Activated T-cell treated with anti-CD3 and anti-CD28 coated beads, Interleukin-2, amount 50 U/mL, for 72 hours (primary cell): ENCODE results near the gene SCAANT1. TPM values are rescaled to one million over a fixed set of nuclear protein-coding genes. Genes with fewer than 3 reads are reported as not detected.
A peak's percentile ranks its signal among the peaks of the same experiment; 100 is the strongest.

Experiments
- ATAC-seq, 2 donors: fragments of 150-1000 bp; cut with Tn5 transposase; replicated peaks in 1 of 2; 2 replicates each; pipeline ENCODE4 v1.10.0; 2021; ENCODE audit warnings: moderate library complexity in 2 of 2, mild to moderate bottlenecking in 1 of 2
- DNase-seq, 2 donors: peaks; one replicate each; pipeline ENCODE4 v3.0.0; 2021 to 2022; ENCODE audit warnings: mixed read lengths in 1 of 2
- H3K27ac Mint-ChIP-seq: one replicate; pipeline ENCODE4 v1.8.0; 2022; ENCODE audit warnings: mild to moderate bottlenecking, moderate library complexity, mixed read lengths
- H3K27me3 Mint-ChIP-seq: one replicate; pipeline ENCODE4 v1.8.0; 2022; ENCODE audit warnings: low read depth, mixed read lengths
- H3K36me3 Mint-ChIP-seq, 2 donors: one replicate each; pipeline ENCODE4 v1.8.0; 2022; ENCODE audit warnings: mixed read lengths in 2 of 2, mild to moderate bottlenecking in 1 of 2; ENCODE audit not compliant: insufficient read depth in 2 of 2
- H3K4me1 Mint-ChIP-seq: one replicate; pipeline ENCODE4 v1.8.0; 2022; ENCODE audit warnings: low read depth, mixed read lengths
- H3K4me3 Mint-ChIP-seq, 2 donors: one replicate each; pipeline ENCODE4 v1.8.0; 2022; ENCODE audit warnings: mild to moderate bottlenecking in 2 of 2, mixed read lengths in 2 of 2, moderate library complexity in 2 of 2
- H3K9me3 Mint-ChIP-seq, 2 donors: one replicate each; pipeline ENCODE4 v1.8.0; 2022; ENCODE audit warnings: mixed read lengths in 2 of 2
- total RNA-seq, 2 donors: library from RNA; stranded (reverse); gene quantifications; one replicate each; pipeline ENCODE4 v1.2.3, GENCODE V29; 2022

The SCAANT1 gene
- total RNA-seq, 2 donors from 2014 or later = not detected

- DNase-seq (no peak), ATAC-seq (no peak)
- H3K4me3 Mint-ChIP-seq = no peak overlapping the region
- H3K4me1 Mint-ChIP-seq = peaks cover 46% of the 10 kb centered on the region
- H3K9me3 Mint-ChIP-seq = no peaks in the 10 kb centered on the region
- H3K36me3 Mint-ChIP-seq = peaks cover 3 to 10% of the 10 kb centered on the region in 2 donors
- H3K27ac Mint-ChIP-seq = no peak overlapping the region
- H3K27me3 Mint-ChIP-seq = no peaks in the 10 kb centered on the region
These were observed 34.6 kb upstream of the SCAANT1 start for GRCh38 chr3:63946753-63947152.

GRCh38 chr3:63945558-63946096 is 33.4 kb upstream of the SCAANT1 start:
- Mint-ChIP-seq H3K4me3 (no peak overlapping the region), H3K9me3 (no peaks in the 10 kb centered on the region), H3K27ac (peak overlapping the region; percentile 51), H3K27me3 (no peaks in the 10 kb centered on the region), H3K36me3 (peaks cover 3 to 10% of the 10 kb centered on the region in 2 donors), H3K4me1 (peaks cover 38% of the 10 kb centered on the region)
- no peak for ATAC-seq
- no peak for DNase-seq

GRCh38 chr3:63943678-63944077 is 31.5 kb upstream of the SCAANT1 start:
- H3K4me3 Mint-ChIP-seq = no peak overlapping the region
- H3K36me3 Mint-ChIP-seq = peaks cover 3 to 14% of the 10 kb centered on the region in 2 donors
- peak overlapping the region; percentile 14 for H3K27ac Mint-ChIP-seq
- no peaks in the 10 kb centered on the region for H3K27me3 Mint-ChIP-seq
- ATAC-seq (peak in 1 of 2 donors; percentile 32), DNase-seq (no peak)
- H3K9me3 Mint-ChIP-seq = no peaks in the 10 kb centered on the region
- peaks cover 44% of the 10 kb centered on the region for H3K4me1 Mint-ChIP-seq

- Mint-ChIP-seq H3K27me3 (no peaks in the 10 kb centered on the region), H3K4me1 (peaks cover 50% of the 10 kb centered on the region), H3K27ac (peak overlapping the region; percentile 72), H3K36me3 (peaks cover 3 to 14% of the 10 kb centered on the region in 2 donors), H3K9me3 (no peaks in the 10 kb centered on the region), H3K4me3 (no peak overlapping the region)
- DNase-seq (no peak), ATAC-seq (no peak)
These were observed 30.3 kb upstream of the SCAANT1 start for GRCh38 chr3:63942528-63942927.

GRCh38 chr3:63940389-63940757 is 28.2 kb upstream of the SCAANT1 start:
- Mint-ChIP-seq H3K4me3 (no peak overlapping the region), H3K4me1 (peaks cover 38% of the 10 kb centered on the region), H3K27ac (no peak overlapping the region), H3K27me3 (no peaks in the 10 kb centered on the region), H3K36me3 (peaks cover 0 to 11% of the 10 kb centered on the region in 2 donors), H3K9me3 (no peaks in the 10 kb centered on the region)
- no peak for ATAC-seq
- DNase-seq = no peak

GRCh38 chr3:63937661-63938651 is 25.8 kb upstream of the SCAANT1 start:
- Mint-ChIP-seq H3K36me3 (peaks cover 0 to 11% of the 10 kb centered on the region in 2 donors), H3K4me3 (no peak overlapping the region), H3K4me1 (peaks cover 46% of the 10 kb centered on the region), H3K9me3 (no peaks in the 10 kb centered on the region), H3K27me3 (no peaks in the 10 kb centered on the region), H3K27ac (peak overlapping the region; percentile 12)
- DNase-seq (no peak), ATAC-seq (peak in 1 of 2 donors; percentile 32)

GRCh38 chr3:63936925-63937324 is 24.7 kb upstream of the SCAANT1 start:
- ATAC-seq (no peak), DNase-seq (no peak)
- peak overlapping the region in 1 of 2 donors; percentile 14 for H3K4me3 Mint-ChIP-seq
- no peaks in the 10 kb centered on the region for H3K27me3 Mint-ChIP-seq
- peaks cover 56% of the 10 kb centered on the region for H3K4me1 Mint-ChIP-seq
- no peaks in the 10 kb centered on the region for H3K9me3 Mint-ChIP-seq
- H3K27ac Mint-ChIP-seq = no peak overlapping the region
- H3K36me3 Mint-ChIP-seq = peaks cover 0 to 9% of the 10 kb centered on the region in 2 donors

- Mint-ChIP-seq H3K27me3 (no peaks in the 10 kb centered on the region), H3K9me3 (no peaks in the 10 kb centered on the region), H3K27ac (peak overlapping the region; percentile 95), H3K4me3 (peak overlapping the region; percentile 3 to 61), H3K36me3 (peaks cover 1 to 6% of the 10 kb centered on the region in 2 donors), H3K4me1 (peaks cover 53% of the 10 kb centered on the region)
- ATAC-seq = peak; percentile 43 to 52
- DNase-seq = no peak
These were observed 22.1 kb upstream of the SCAANT1 start for GRCh38 chr3:63934041-63934866.

- peaks cover 48% of the 10 kb centered on the region for H3K4me1 Mint-ChIP-seq
- H3K9me3 Mint-ChIP-seq = no peaks in the 10 kb centered on the region
- peaks cover 1 to 4% of the 10 kb centered on the region in 2 donors for H3K36me3 Mint-ChIP-seq
- ATAC-seq = no peak
- H3K27me3 Mint-ChIP-seq = no peaks in the 10 kb centered on the region
- peak overlapping the region in 1 of 2 donors; percentile 61 for H3K4me3 Mint-ChIP-seq
- H3K27ac Mint-ChIP-seq = peak overlapping the region; percentile 95
- DNase-seq = no peak
These were observed 21.3 kb upstream of the SCAANT1 start for GRCh38 chr3:63933459-63933858.

- ATAC-seq (no peak), DNase-seq (no peak)
- H3K36me3 Mint-ChIP-seq = peaks cover 1 to 7% of the 10 kb centered on the region in 2 donors
- peak overlapping the region; percentile 95 for H3K27ac Mint-ChIP-seq
- H3K9me3 Mint-ChIP-seq = no peaks in the 10 kb centered on the region
- H3K4me3 Mint-ChIP-seq = peak overlapping the region in 1 of 2 donors; percentile 4
- peaks cover 40% of the 10 kb centered on the region for H3K4me1 Mint-ChIP-seq
- no peaks in the 10 kb centered on the region for H3K27me3 Mint-ChIP-seq
These were observed 20.5 kb upstream of the SCAANT1 start for GRCh38 chr3:63932509-63933212.

- DNase-seq (no peak), ATAC-seq (no peak)
- Mint-ChIP-seq H3K27ac (no peak overlapping the region), H3K27me3 (no peaks in the 10 kb centered on the region), H3K36me3 (peaks cover 2 to 8% of the 10 kb centered on the region in 2 donors), H3K9me3 (no peaks in the 10 kb centered on the region), H3K4me3 (no peak overlapping the region), H3K4me1 (peaks cover 31% of the 10 kb centered on the region)
These were observed 19.1 kb upstream of the SCAANT1 start for GRCh38 chr3:63931290-63931689.
